Trophoblast cell (in vitro differentiated cells and primary cell): ENCODE results near the gene STPG4.

Experiments
- DNase-seq, 2 donors: peaks; one replicate each; pipeline ENCODE4 v3.0.0-alpha.2; 2016
- H2AFZ ChIP-seq: 2 replicates; pipeline ENCODE4 v1.6.1; 2013; ENCODE audit warnings: low read length, moderate library complexity, mild to moderate bottlenecking; ENCODE audit not compliant: insufficient read depth, poor library complexity
- H2AK5ac ChIP-seq: 2 replicates; pipeline ENCODE4 v1.6.1; 2013; ENCODE audit warnings: mild to moderate bottlenecking, low read length
- H2BK120ac ChIP-seq: 2 replicates; pipeline ENCODE4 v1.6.1; 2013; ENCODE audit warnings: low read length, mild to moderate bottlenecking, moderate library complexity; ENCODE audit not compliant: insufficient read depth, poor library complexity
- H2BK12ac ChIP-seq: 2 replicates; pipeline ENCODE4 v1.6.1; 2013; ENCODE audit warnings: mild to moderate bottlenecking, low read length, moderate library complexity
- H2BK5ac ChIP-seq: 2 replicates; pipeline ENCODE4 v1.6.1; 2013; ENCODE audit warnings: low read length, low read depth, moderate library complexity, mild to moderate bottlenecking; ENCODE audit not compliant: poor library complexity
- H3K14ac ChIP-seq: 2 replicates; pipeline ENCODE4 v1.6.1; 2013; ENCODE audit warnings: mild to moderate bottlenecking, low read length
- H3K18ac ChIP-seq: 2 replicates; pipeline ENCODE4 v1.6.1; 2013; ENCODE audit warnings: mild to moderate bottlenecking, low read length
- H3K23ac ChIP-seq: 2 replicates; pipeline ENCODE4 v1.6.1; 2013; ENCODE audit warnings: low read length
- H3K27ac ChIP-seq: 2 replicates; pipeline ENCODE4 v1.5.1; 2013; ENCODE audit warnings: low read depth, mild to moderate bottlenecking, inconsistent platforms, low read length, moderate library complexity
- H3K27me3 ChIP-seq: 2 replicates; pipeline ENCODE4 v1.6.1; 2013; ENCODE audit warnings: inconsistent platforms, mild to moderate bottlenecking, low read length, moderate library complexity; ENCODE audit not compliant: insufficient read depth
- H3K36me3 ChIP-seq, 2 experiments: 1 replicate in 1 of 2; 2 replicates in 1 of 2; pipeline ENCODE4 v1.6.1; 2013; ENCODE audit warnings: low read length in 2 of 2, mild to moderate bottlenecking in 2 of 2, moderate library complexity in 1 of 2; ENCODE audit not compliant: insufficient read depth in 2 of 2, control insufficient read depth in 1 of 2
- H3K4ac ChIP-seq: 2 replicates; pipeline ENCODE4 v1.6.1; 2013; ENCODE audit warnings: low read depth, mild to moderate bottlenecking, low read length, moderate library complexity
- H3K4me1 ChIP-seq, 2 experiments: 1 replicate in 1 of 2; 2 replicates in 1 of 2; pipeline ENCODE4 v1.6.1; 2013; ENCODE audit warnings: low read length in 2 of 2, mild to moderate bottlenecking in 2 of 2, moderate library complexity in 1 of 2; ENCODE audit not compliant: insufficient read depth in 2 of 2, control insufficient read depth in 1 of 2
- H3K4me2 ChIP-seq: 2 replicates; pipeline ENCODE4 v1.6.1; 2013; ENCODE audit warnings: inconsistent platforms, mild to moderate bottlenecking, low read length, moderate library complexity
- H3K4me3 ChIP-seq: 2 replicates; pipeline ENCODE4 v1.5.1; 2013; ENCODE audit warnings: mild to moderate bottlenecking, low read depth, low read length, inconsistent platforms
- H3K79me1 ChIP-seq: one replicate; pipeline ENCODE4 v1.6.1; 2013; ENCODE audit warnings: low read length
- H3K79me2 ChIP-seq: 2 replicates; pipeline ENCODE4 v1.6.1; 2013; ENCODE audit warnings: low read length, mild to moderate bottlenecking; ENCODE audit not compliant: control insufficient read depth, insufficient read depth, poor library complexity
- H3K9ac ChIP-seq: 2 replicates; pipeline ENCODE4 v1.6.1; 2013; ENCODE audit warnings: mild to moderate bottlenecking, low read length
- H3K9me3 ChIP-seq: 2 replicates; pipeline ENCODE4 v1.6.1; 2013; ENCODE audit warnings: low read depth, mild to moderate bottlenecking, control low read depth, inconsistent platforms, low read length; ENCODE audit not compliant: insufficient read depth
- H4K12ac ChIP-seq: 2 replicates; pipeline ENCODE4 v1.6.1; 2013; ENCODE audit warnings: low read depth, mild to moderate bottlenecking, low read length, moderate library complexity
- H4K8ac ChIP-seq: 2 replicates; pipeline ENCODE4 v1.6.1; 2013; ENCODE audit warnings: low read depth, mild to moderate bottlenecking, low read length, moderate library complexity
- H4K91ac ChIP-seq: one replicate; pipeline ENCODE4 v1.6.1; 2013; ENCODE audit warnings: low read depth, mild to moderate bottlenecking, low read length, moderate library complexity
- WGBS: extraction: QIAGEN DNeasy Blood & Tissue Kit; methylation state at CpG from one replicate; pipeline ENCODE4 v1.1.7; 2013; ENCODE audit warnings: missing lambda C conversion rate; ENCODE audit not compliant: insufficient read length, insufficient coverage; ENCODE audit errors: extremely low coverage; 5-methylcytosine and 5-hydroxymethylcytosine counted together

STPG4 gene

GRCh38 chr2:47067788-47068407, 87.2 kb downstream of the STPG4 start:
- no peak overlapping the region for H3K27ac ChIP-seq
- H2BK120ac ChIP-seq = peak overlapping the region; percentile 55
- peak overlapping the region; percentile 94 for H4K91ac ChIP-seq
- peak overlapping the region; percentile 74 for H3K18ac ChIP-seq
- H3K23ac ChIP-seq = no peak overlapping the region
- DNase-seq = no peak
- H3K79me2 ChIP-seq = peaks cover 12% of the 10 kb centered on the region
- no peak overlapping the region for H2BK5ac ChIP-seq
- H3K4me1 ChIP-seq = peaks cover 53 to 54% of the 10 kb centered on the region in 2 experiments
- no CpG with 5 or more reads among the region's 14 CpGs for WGBS
- peak overlapping the region; percentile 66 for H3K14ac ChIP-seq
- peak overlapping the region; percentile 17 for H3K4ac ChIP-seq
- H2AFZ ChIP-seq = peak overlapping the region; percentile 8
- H4K8ac ChIP-seq = no peak overlapping the region
- no peak overlapping the region for H4K12ac ChIP-seq
- no peak overlapping the region for H3K9ac ChIP-seq
- peak overlapping the region; percentile 67 for H2AK5ac ChIP-seq
- no peak overlapping the region for H3K4me3 ChIP-seq
- H3K9me3 ChIP-seq = no peaks in the 10 kb centered on the region
- peaks cover 56% of the 10 kb centered on the region for H3K79me1 ChIP-seq
- H3K27me3 ChIP-seq = no peaks in the 10 kb centered on the region
- no peak overlapping the region for H3K4me2 ChIP-seq
- peak overlapping the region; percentile 88 for H2BK12ac ChIP-seq
- peaks cover 22 to 32% of the 10 kb centered on the region in 2 experiments for H3K36me3 ChIP-seq

- peak overlapping the region; percentile 0 for H2AK5ac ChIP-seq
- DNase-seq = peak in 1 of 2 donors; percentile 45
- H2AFZ ChIP-seq = no peak overlapping the region
- no peak overlapping the region for H3K9ac ChIP-seq
- peaks cover 38% of the 10 kb centered on the region for H3K79me1 ChIP-seq
- peak overlapping the region; percentile 4 for H2BK5ac ChIP-seq
- H3K9me3 ChIP-seq = no peaks in the 10 kb centered on the region
- H3K18ac ChIP-seq = no peak overlapping the region
- H3K4me1 ChIP-seq = peaks cover 35 to 37% of the 10 kb centered on the region in 2 experiments
- peaks cover 23 to 25% of the 10 kb centered on the region in 2 experiments for H3K36me3 ChIP-seq
- H3K27ac ChIP-seq = peak overlapping the region; percentile 8
- H2BK120ac ChIP-seq = peak overlapping the region; percentile 83
- WGBS = no CpG with 5 or more reads among the region's 4 CpGs
- peaks cover 10% of the 10 kb centered on the region for H3K79me2 ChIP-seq
- no peaks in the 10 kb centered on the region for H3K27me3 ChIP-seq
- peak overlapping the region; percentile 72 for H3K14ac ChIP-seq
- peak overlapping the region; percentile 27 for H2BK12ac ChIP-seq
- H3K4ac ChIP-seq = no peak overlapping the region
- H4K91ac ChIP-seq = peak overlapping the region; percentile 67
- no peak overlapping the region for H3K4me3 ChIP-seq
- H4K8ac ChIP-seq = no peak overlapping the region
- H3K4me2 ChIP-seq = no peak overlapping the region
- H3K23ac ChIP-seq = no peak overlapping the region
- no peak overlapping the region for H4K12ac ChIP-seq
These were observed 89.2 kb downstream of the STPG4 start for GRCh38 chr2:47065771-47066380.

- peaks cover 29 to 32% of the 10 kb centered on the region in 2 experiments for H3K4me1 ChIP-seq
- no peak overlapping the region for H3K23ac ChIP-seq
- H4K12ac ChIP-seq = no peak overlapping the region
- no peak for DNase-seq
- no peak overlapping the region for H2AFZ ChIP-seq
- no peak overlapping the region for H3K18ac ChIP-seq
- H2BK5ac ChIP-seq = no peak overlapping the region
- H3K36me3 ChIP-seq = peaks cover 23 to 24% of the 10 kb centered on the region in 2 experiments
- H4K91ac ChIP-seq = peak overlapping the region; percentile 2
- H4K8ac ChIP-seq = no peak overlapping the region
- H3K4ac ChIP-seq = no peak overlapping the region
- peak overlapping the region; percentile 8 for H3K27ac ChIP-seq
- no peak overlapping the region for H3K9ac ChIP-seq
- H3K79me1 ChIP-seq = peaks cover 33% of the 10 kb centered on the region
- H2BK120ac ChIP-seq = no peak overlapping the region
- no peak overlapping the region for H3K14ac ChIP-seq
- peaks cover 8% of the 10 kb centered on the region for H3K79me2 ChIP-seq
- H3K9me3 ChIP-seq = no peaks in the 10 kb centered on the region
- H3K4me3 ChIP-seq = no peak overlapping the region
- H2AK5ac ChIP-seq = no peak overlapping the region
- H3K4me2 ChIP-seq = no peak overlapping the region
- no CpG with 5 or more reads among the region's 3 CpGs for WGBS
- no peaks in the 10 kb centered on the region for H3K27me3 ChIP-seq
- H2BK12ac ChIP-seq = peak overlapping the region; percentile 27
These were observed 89.8 kb downstream of the STPG4 start for GRCh38 chr2:47065343-47065742.

GRCh38 chr2:47064106-47064505, 91.0 kb downstream of the STPG4 start:
- Histone ChIP-seq H2BK12ac (peak overlapping the region; percentile 73), H3K27me3 (no peaks in the 10 kb centered on the region), H2BK5ac (no peak overlapping the region), H3K36me3 (peaks cover 24 to 28% of the 10 kb centered on the region in 2 experiments), H3K14ac (peak overlapping the region; percentile 16), H3K9ac (no peak overlapping the region), H2AFZ (no peak overlapping the region), H3K4ac (no peak overlapping the region), H3K27ac (no peak overlapping the region), H3K4me3 (no peak overlapping the region), H3K23ac (no peak overlapping the region), H3K4me1 (peaks cover 21% of the 10 kb centered on the region in 2 experiments), H4K8ac (no peak overlapping the region), H3K79me1 (peaks cover 25% of the 10 kb centered on the region), H4K12ac (no peak overlapping the region), H3K79me2 (peaks cover 4% of the 10 kb centered on the region), H2BK120ac (peak overlapping the region; percentile 37), H2AK5ac (peak overlapping the region; percentile 26), H3K18ac (no peak overlapping the region), H4K91ac (peak overlapping the region; percentile 62), H3K4me2 (no peak overlapping the region), H3K9me3 (no peaks in the 10 kb centered on the region)
- DNase-seq = no peak
- WGBS = no CpG with 5 or more reads among the region's 5 CpGs
